GM12878 (cell line): ENCODE data around the gene NFAT5. TPM values are rescaled to one million over a fixed set of nuclear protein-coding genes. Genes with fewer than 3 reads are reported as not detected.

Experiments used
- ATAC-seq: fragments of 200-7000 bp; cut with Tn5 transposase; 3 replicates; pipeline ENCODE4 v1.9.1; 2020; ENCODE audit warnings: mild to moderate bottlenecking, moderate library complexity
- BruUV-seq: library from RNA; stranded (reverse); fragments of 400-500 nt; replicated peaks from 2 replicates; lab custom pipeline; 2021; lab: Mats Ljungman, UMichigan
- CTCF ChIA-PET: fragments of 300-600 bp; sonication (Branson Sonifier 250); formaldehyde crosslinking; extraction: SDS; loops from one replicate; lab custom pipeline; 2021; ENCODE audit warnings: inconsistent platforms; lab: Yijun Ruan, JAX
- POLR2A ChIA-PET: fragments of 350-600 bp; formaldehyde crosslinking; extraction: SDS; loops from one replicate; lab custom pipeline; 2021; ENCODE audit warnings: inconsistent platforms; lab: Charles Lee
- RAD21 ChIA-PET: fragments of 300-600 bp; sonication (Branson Sonifier 250); formaldehyde crosslinking; loops from one replicate; lab custom pipeline; 2023; ENCODE audit warnings: antibody characterized with exemption; ENCODE audit not compliant: unreplicated experiment; lab: Charles Lee
- SMC1A ChIA-PET: fragments of 300-600 bp; sonication (Branson Sonifier 250); formaldehyde crosslinking; loops from one replicate; lab custom pipeline; 2023; ENCODE audit not compliant: unreplicated experiment, uncharacterized antibody; lab: Charles Lee
- DNase-seq: peaks from one replicate; pipeline ENCODE4 v3.0.0-alpha.2; 2011; ENCODE audit warnings: low read depth, low spot score
- FAIRE-seq: peaks from 3 replicates; lab custom pipeline; 2011; peaks lifted over from hg19 to GRCh38; lab: Jason Lieb, UNC
- H2AFZ ChIP-seq: 2 replicates; pipeline ENCODE4 v1.6.0; 2011; ENCODE audit warnings: low read depth, low read length, control low read depth; ENCODE audit not compliant: control insufficient read depth
- H3K27ac ChIP-seq: 2 replicates; pipeline ENCODE4 v1.5.1; 2011; ENCODE audit warnings: control low read depth; ENCODE audit not compliant: control insufficient read depth, insufficient read depth
- H3K27me3 ChIP-seq, 2 experiments: replicated peaks in 1 of 2; 2 replicates each; pipeline versions ENCODE4 v1.6.0 to v1.6.1; 2011; ENCODE audit warnings: low read length in 1 of 2; ENCODE audit not compliant: control insufficient read depth in 2 of 2, insufficient read depth in 2 of 2
- H3K36me3 ChIP-seq, 2 experiments: 2 replicates each; pipeline ENCODE4 v1.5.1; 2011; ENCODE audit warnings: low read length in 1 of 2; ENCODE audit not compliant: control insufficient read depth in 2 of 2, insufficient read depth in 2 of 2
- H3K4me1 ChIP-seq: 2 replicates; pipeline ENCODE4 v1.6.1; 2011; ENCODE audit warnings: mild to moderate bottlenecking, low read length, moderate library complexity, mixed read lengths; ENCODE audit not compliant: control insufficient read depth, insufficient read depth
- H3K4me2 ChIP-seq: 2 replicates; pipeline ENCODE4 v1.6.0; 2011; ENCODE audit warnings: control low read depth; ENCODE audit not compliant: control insufficient read depth, insufficient read depth
- H3K4me3 ChIP-seq: fragments of 200-600 bp; sonication (generic); 2 replicates; pipeline ENCODE4 v1.5.1; 2016
- H3K79me2 ChIP-seq: 2 replicates; pipeline ENCODE4 v1.6.0; 2011; ENCODE audit warnings: low read length; ENCODE audit not compliant: control insufficient read depth, insufficient read depth
- H3K9ac ChIP-seq: 2 replicates; pipeline ENCODE4 v1.8.0; 2011; ENCODE audit warnings: low read length, control low read depth, mixed read lengths; ENCODE audit not compliant: control insufficient read depth, insufficient read depth
- H3K9me3 ChIP-seq: replicated peaks from 3 replicates; pipeline ENCODE4 v1.5.1; 2011; ENCODE audit warnings: mild to moderate bottlenecking, low read length; ENCODE audit not compliant: control insufficient read depth, insufficient read depth
- H4K20me1 ChIP-seq: 2 replicates; pipeline ENCODE4 v1.6.0; 2011; ENCODE audit not compliant: control insufficient read depth, insufficient read depth
- BCL11A ChIP-seq: IDR thresholded peaks from 2 replicates; pipeline ENCODE4 v1.6.1; 2011; ENCODE audit warnings: low read depth, low read length
- EP300 ChIP-seq, 2 experiments: fragments of 150-350 bp in 1 of 2; IDR thresholded peaks; 2 replicates each; pipeline ENCODE4 v1.6.1; 2011 to 2012; ENCODE audit warnings: low read depth in 2 of 2, low read length in 2 of 2, borderline replicate concordance in 1 of 2, improper control_type of control experiment in 1 of 2, inconsistent platforms in 1 of 2; ENCODE audit not compliant: control insufficient read depth in 1 of 2
- IKZF2 ChIP-seq, 2 experiments: fragments of 450-650 bp; IDR thresholded peaks; 2 replicates each; pipeline ENCODE4 v1.6.1; 2017; ENCODE audit warnings: mild to moderate bottlenecking in 2 of 2, moderate library complexity in 2 of 2
- KAT2A ChIP-seq: conservative IDR thresholded peaks from 2 replicates; pipeline ENCODE4 v1.6.1; 2011; ENCODE audit warnings: low read depth, low read length; ENCODE audit not compliant: control insufficient read depth
- MEF2B ChIP-seq: fragments of 450-650 bp; IDR thresholded peaks from 2 replicates; pipeline ENCODE4 v1.6.1; 2018; ENCODE audit warnings: mild to moderate bottlenecking, moderate library complexity; ENCODE audit not compliant: partially characterized antibody, poor library complexity, severe bottlenecking
- PAX5 ChIP-seq: IDR thresholded peaks from 2 replicates; pipeline ENCODE4 v1.6.1; 2011; ENCODE audit warnings: low read depth, low read length, borderline replicate concordance
- RAD51 ChIP-seq: fragments of 450-650 bp; IDR thresholded peaks from 2 replicates; pipeline ENCODE4 v1.6.1; 2016; ENCODE audit warnings: moderate library complexity, mild to moderate bottlenecking, inconsistent platforms
- SIN3A ChIP-seq: IDR thresholded peaks from 2 replicates; pipeline ENCODE4 v1.6.1; 2012; ENCODE audit warnings: low read depth, low read length, improper control_type of control experiment
- SMAD5 ChIP-seq: IDR thresholded peaks from 2 replicates; pipeline ENCODE4 v1.6.1; 2016; ENCODE audit warnings: antibody characterized with exemption, low read depth
- ZNF24 ChIP-seq: fragments of 450-650 bp; IDR thresholded peaks from 2 replicates; pipeline ENCODE4 v1.6.1; 2017; ENCODE audit warnings: antibody characterized with exemption, mild to moderate bottlenecking
- in situ Hi-C: fragments of 300-500 bp; cut with MboI; formaldehyde crosslinking; loops from 9 replicates; pipeline ENCODE4 v1.14.3; 2018; ENCODE audit warnings: mixed read lengths
- intact Hi-C: fragments of 100-400 bp; cut with micrococcal nuclease; formaldehyde crosslinking; loops from one replicate; pipeline ENCODE4 v1.14.2; 2022; ENCODE audit not compliant: unreplicated experiment
- polyA plus RNA-seq, 11 experiments: library from polyadenylated mRNA; depleted of rRNA in 4 of 11; unstranded in 6 of 11; stranded (reverse) in 5 of 11; fragments of >200 nt; fragmentation: Nextera tagmentation in 4 of 11; fragmentation: Illumina TruSeq in 1 of 11; extraction: Ambion mirVana in 4 of 11; extraction: Trizol in 1 of 11; gene quantifications; 1 replicate in 1 of 11; 2 replicates in 10 of 11; pipeline versions ENCODE4 v1.2.1 to v1.2.3, GENCODE V29; 2011 to 2016; ENCODE audit warnings: inconsistent platforms in 2 of 11, missing spikeins in 2 of 11, low read depth in 1 of 11
- total RNA-seq, 4 experiments: library from RNA; depleted of rRNA in 3 of 4; stranded (reverse); fragments of >200 nt in 3 of 4; fragmentation: Illumina TruSeq in 1 of 4; extraction: Trizol in 1 of 4; gene quantifications; 2 replicates each; pipeline versions ENCODE4 v1.2.1 to v1.2.3, GENCODE V29; 2013 to 2021
- TF ChIP-seq, protein P1 (sequence below): fragments of 450-650 bp; IDR thresholded peaks from 2 replicates; pipeline ENCODE4 v1.6.1; 2016; ENCODE audit warnings: mild to moderate bottlenecking
- TF ChIP-seq, protein P2 (sequence below): fragments of 450-650 bp; IDR thresholded peaks from 2 replicates; pipeline ENCODE4 v1.6.1; 2016; ENCODE audit warnings: mild to moderate bottlenecking, moderate library complexity, borderline replicate concordance
- TF ChIP-seq, protein P3 (sequence below), 3 experiments: IDR thresholded peaks in 2 of 3; conservative IDR thresholded peaks in 1 of 3; 2 replicates each; pipeline ENCODE4 v1.5.1; 2011; ENCODE audit warnings: low read depth in 3 of 3, low read length in 3 of 3, mild to moderate bottlenecking in 3 of 3, control low read depth in 2 of 3, moderate library complexity in 2 of 3, inconsistent platforms in 1 of 3, mixed read lengths in 1 of 3; ENCODE audit not compliant: control insufficient read depth in 2 of 3, insufficient read depth in 1 of 3; ENCODE audit errors: extremely low read depth in 1 of 3

Gene NFAT5
- total and polyA plus RNA-seq, 10 of the 15 experiments (the other 5 are each of a cell fraction or from before 2014, with no cell fraction given), result 0.58 to 31.5 (median 12.7) TPM

DNA sequence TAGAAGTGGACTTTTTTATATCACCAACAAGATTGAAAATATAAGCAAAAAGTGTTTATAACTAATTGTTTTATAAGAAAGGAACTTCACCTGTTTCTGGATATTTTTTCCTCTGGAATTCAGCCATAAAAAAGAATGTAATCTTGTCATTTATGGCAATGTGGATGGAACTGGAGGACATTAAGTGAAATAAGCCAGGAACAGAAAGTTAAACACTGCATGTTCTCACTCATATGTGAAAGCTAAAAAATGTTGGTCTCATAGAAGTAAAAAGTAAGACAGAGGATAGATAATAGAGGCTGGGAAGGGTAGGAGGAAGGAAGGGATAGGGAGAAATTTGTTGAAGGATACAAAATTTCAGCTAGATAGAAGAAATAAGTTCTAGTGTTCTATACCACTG, 67.6 kb downstream of the NFAT5 start:
- no peak for FAIRE-seq
- no peaks in the 10 kb centered on the region for H3K4me1 ChIP-seq
- in situ Hi-C loops, result no loop called here
- SMC1A ChIA-PET, result no interaction called here
- no peak overlapping the region for H3K27ac ChIP-seq
- no peaks in the 10 kb centered on the region for H4K20me1 ChIP-seq
- TF ChIP-seq, protein P1, sequence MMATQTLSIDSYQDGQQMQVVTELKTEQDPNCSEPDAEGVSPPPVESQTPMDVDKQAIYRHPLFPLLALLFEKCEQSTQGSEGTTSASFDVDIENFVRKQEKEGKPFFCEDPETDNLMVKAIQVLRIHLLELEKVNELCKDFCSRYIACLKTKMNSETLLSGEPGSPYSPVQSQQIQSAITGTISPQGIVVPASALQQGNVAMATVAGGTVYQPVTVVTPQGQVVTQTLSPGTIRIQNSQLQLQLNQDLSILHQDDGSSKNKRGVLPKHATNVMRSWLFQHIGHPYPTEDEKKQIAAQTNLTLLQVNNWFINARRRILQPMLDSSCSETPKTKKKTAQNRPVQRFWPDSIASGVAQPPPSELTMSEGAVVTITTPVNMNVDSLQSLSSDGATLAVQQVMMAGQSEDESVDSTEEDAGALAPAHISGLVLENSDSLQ, result no peak
- TF ChIP-seq KAT2A, result no peak
- TF ChIP-seq IKZF2 (IDR thresholded peaks at IDR 0.05), result no peak
- TF ChIP-seq SMAD5, result no peak
- no peak for TF ChIP-seq PAX5
- TF ChIP-seq ZNF24, result no peak
- no peak for TF ChIP-seq SIN3A
- TF ChIP-seq, protein P2, sequence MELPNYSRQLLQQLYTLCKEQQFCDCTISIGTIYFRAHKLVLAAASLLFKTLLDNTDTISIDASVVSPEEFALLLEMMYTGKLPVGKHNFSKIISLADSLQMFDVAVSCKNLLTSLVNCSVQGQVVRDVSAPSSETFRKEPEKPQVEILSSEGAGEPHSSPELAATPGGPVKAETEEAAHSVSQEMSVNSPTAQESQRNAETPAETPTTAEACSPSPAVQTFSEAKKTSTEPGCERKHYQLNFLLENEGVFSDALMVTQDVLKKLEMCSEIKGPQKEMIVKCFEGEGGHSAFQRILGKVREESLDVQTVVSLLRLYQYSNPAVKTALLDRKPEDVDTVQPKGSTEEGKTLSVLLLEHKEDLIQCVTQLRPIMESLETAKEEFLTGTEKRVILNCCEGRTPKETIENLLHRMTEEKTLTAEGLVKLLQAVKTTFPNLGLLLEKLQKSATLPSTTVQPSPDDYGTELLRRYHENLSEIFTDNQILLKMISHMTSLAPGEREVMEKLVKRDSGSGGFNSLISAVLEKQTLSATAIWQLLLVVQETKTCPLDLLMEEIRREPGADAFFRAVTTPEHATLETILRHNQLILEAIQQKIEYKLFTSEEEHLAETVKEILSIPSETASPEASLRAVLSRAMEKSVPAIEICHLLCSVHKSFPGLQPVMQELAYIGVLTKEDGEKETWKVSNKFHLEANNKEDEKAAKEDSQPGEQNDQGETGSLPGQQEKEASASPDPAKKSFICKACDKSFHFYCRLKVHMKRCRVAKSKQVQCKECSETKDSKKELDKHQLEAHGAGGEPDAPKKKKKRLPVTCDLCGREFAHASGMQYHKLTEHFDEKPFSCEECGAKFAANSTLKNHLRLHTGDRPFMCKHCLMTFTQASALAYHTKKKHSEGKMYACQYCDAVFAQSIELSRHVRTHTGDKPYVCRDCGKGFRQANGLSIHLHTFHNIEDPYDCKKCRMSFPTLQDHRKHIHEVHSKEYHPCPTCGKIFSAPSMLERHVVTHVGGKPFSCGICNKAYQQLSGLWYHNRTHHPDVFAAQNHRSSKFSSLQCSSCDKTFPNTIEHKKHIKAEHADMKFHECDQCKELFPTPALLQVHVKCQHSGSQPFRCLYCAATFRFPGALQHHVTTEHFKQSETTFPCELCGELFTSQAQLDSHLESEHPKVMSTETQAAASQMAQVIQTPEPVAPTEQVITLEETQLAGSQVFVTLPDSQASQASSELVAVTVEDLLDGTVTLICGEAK, result no peak
- no peak for TF ChIP-seq RAD51
- TF ChIP-seq, protein P3, sequence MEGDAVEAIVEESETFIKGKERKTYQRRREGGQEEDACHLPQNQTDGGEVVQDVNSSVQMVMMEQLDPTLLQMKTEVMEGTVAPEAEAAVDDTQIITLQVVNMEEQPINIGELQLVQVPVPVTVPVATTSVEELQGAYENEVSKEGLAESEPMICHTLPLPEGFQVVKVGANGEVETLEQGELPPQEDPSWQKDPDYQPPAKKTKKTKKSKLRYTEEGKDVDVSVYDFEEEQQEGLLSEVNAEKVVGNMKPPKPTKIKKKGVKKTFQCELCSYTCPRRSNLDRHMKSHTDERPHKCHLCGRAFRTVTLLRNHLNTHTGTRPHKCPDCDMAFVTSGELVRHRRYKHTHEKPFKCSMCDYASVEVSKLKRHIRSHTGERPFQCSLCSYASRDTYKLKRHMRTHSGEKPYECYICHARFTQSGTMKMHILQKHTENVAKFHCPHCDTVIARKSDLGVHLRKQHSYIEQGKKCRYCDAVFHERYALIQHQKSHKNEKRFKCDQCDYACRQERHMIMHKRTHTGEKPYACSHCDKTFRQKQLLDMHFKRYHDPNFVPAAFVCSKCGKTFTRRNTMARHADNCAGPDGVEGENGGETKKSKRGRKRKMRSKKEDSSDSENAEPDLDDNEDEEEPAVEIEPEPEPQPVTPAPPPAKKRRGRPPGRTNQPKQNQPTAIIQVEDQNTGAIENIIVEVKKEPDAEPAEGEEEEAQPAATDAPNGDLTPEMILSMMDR (IDR thresholded peaks at IDR 0.05 in 2 of 3, conservative IDR thresholded peaks at IDR 0.05 in 1 of 3; ENCODE audit: control insufficient read depth in 2 of 3, extremely low read depth in 1 of 3, insufficient read depth in 1 of 3, low read depth in 3 of 3, low read length in 3 of 3), result no peak
- no peak for TF ChIP-seq MEF2B
- TF ChIP-seq BCL11A, result no peak
- no peak for TF ChIP-seq EP300 (IDR thresholded peaks at IDR 0.05; ENCODE audit: borderline replicate concordance in 1 of 2, control insufficient read depth in 1 of 2, low read depth in 2 of 2, low read length in 2 of 2)
- TF ChIP-seq, all 136 proteins: peak for 0
- H3K36me3 ChIP-seq, result peaks cover 4 to 20% of the 10 kb centered on the region in 2 experiments
- H3K79me2 ChIP-seq, result no peaks in the 10 kb centered on the region
- ChIA-PET RAD21 (no interaction called here), POLR2A (interaction anchor here (0.9 to 1.0 kb wide), 2 partner anchors 94 to 236 kb away, joined by 3 to 4 read pairs; no protein-coding TSS in a partner anchor), CTCF (interaction anchor here (0.6 to 1.0 kb wide), 2 partner anchors 236 to 403 kb away, joined by 3 to 4 read pairs; no protein-coding TSS in a partner anchor)
- H3K27me3 ChIP-seq, result no peaks in the 10 kb centered on the region
- H3K9ac ChIP-seq, result no peak overlapping the region
- DNase-seq (no peak), ATAC-seq (no peak)
- H3K9me3 ChIP-seq, result peaks cover 12% of the 10 kb centered on the region
- no TSS peak for BruUV-seq
- intact Hi-C loops, result no loop called here
- no peak overlapping the region for H3K4me3 ChIP-seq
- no peak overlapping the region for H3K4me2 ChIP-seq
- H2AFZ ChIP-seq, result no peak overlapping the region
